HG02678 (cell line): Measurements from ENCODE around the gene FHIT.

Experiments used
- ATAC-seq: cut with Tn5 transposase; IDR thresholded peaks from one replicate; pipeline ENCODE4 v1.9.1; 2021; ENCODE audit warnings: mild to moderate bottlenecking, moderate library complexity; ENCODE audit not compliant: unreplicated experiment

The FHIT gene

GRCh38 chr3:61172684-61173083, 78.6 kb downstream of the FHIT start:
- no peak for ATAC-seq

GRCh38 chr3:61172203-61172602, 79.0 kb downstream of the FHIT start:
- no peak for ATAC-seq

GRCh38 chr3:61169621-61170251, 81.5 kb downstream of the FHIT start:
- ATAC-seq, result no peak

GRCh38 chr3:61168286-61168685, 83.0 kb downstream of the FHIT start:
- ATAC-seq, result no peak

GRCh38 chr3:61162965-61163364, 88.3 kb downstream of the FHIT start:
- ATAC-seq, result no peak

GRCh38 chr3:61158667-61159066, 92.6 kb downstream of the FHIT start:
- ATAC-seq, result no peak

- ATAC-seq, result no peak
Observed at GRCh38 chr3:61158216-61158615, 93.0 kb downstream of the FHIT start.

GRCh38 chr3:61157414-61157813, 93.8 kb downstream of the FHIT start:
- peak; percentile 79 for ATAC-seq

GRCh38 chr3:61155701-61156292, 95.5 kb downstream of the FHIT start:
- no peak for ATAC-seq

- no peak for ATAC-seq
Observed at GRCh38 chr3:61154457-61155198, 96.6 kb downstream of the FHIT start.

GRCh38 chr3:61152071-61152470, 99.2 kb downstream of the FHIT start:
- ATAC-seq, result no peak

GRCh38 chr3:61149236-61149635, 102.0 kb downstream of the FHIT start:
- no peak for ATAC-seq

- ATAC-seq, result no peak
Observed at GRCh38 chr3:61146010-61146890, 105.0 kb downstream of the FHIT start.

GRCh38 chr3:61141697-61142096, 109.6 kb downstream of the FHIT start:
- no peak for ATAC-seq

- no peak for ATAC-seq
Observed at GRCh38 chr3:61141227-61141626, 110.0 kb downstream of the FHIT start.

GRCh38 chr3:61139686-61140085, 111.6 kb downstream of the FHIT start:
- ATAC-seq, result no peak

GRCh38 chr3:61138401-61138800, 112.9 kb downstream of the FHIT start:
- no peak for ATAC-seq

- ATAC-seq, result no peak
Observed at GRCh38 chr3:61136191-61136590, 115.1 kb downstream of the FHIT start.

- no peak for ATAC-seq
Observed at GRCh38 chr3:61134532-61134931, 116.7 kb downstream of the FHIT start.

- no peak for ATAC-seq
Observed at GRCh38 chr3:61132062-61132461, 119.2 kb downstream of the FHIT start.

GRCh38 chr3:61118830-61119229, 132.4 kb downstream of the FHIT start:
- no peak for ATAC-seq
